IMR-90 (cell line): Measurements from ENCODE around the gene MYOZ3. TPM values are rescaled to one million over a fixed set of nuclear protein-coding genes. Genes with fewer than 3 reads are reported as not detected.

Experiments
- ATAC-seq: fragments of 200-7000 bp; cut with Tn5 transposase; 2 replicates; pipeline ENCODE4 v1.9.1; 2020; ENCODE audit warnings: low read depth, mild to moderate bottlenecking, moderate library complexity
- BruUV-seq: library from RNA; stranded (reverse); fragments of 400-500 nt; replicated peaks from 2 replicates; lab custom pipeline; 2021; lab: Mats Ljungman, UMichigan
- CTCF ChIA-PET: fragments of 300-600 bp; formaldehyde crosslinking; extraction: SDS; loops from one replicate; lab custom pipeline; 2021; ENCODE audit warnings: antibody characterized with exemption; lab: Yijun Ruan, JAX
- POLR2A ChIA-PET: fragments of 300-600 bp; sonication (Branson Sonifier 250); formaldehyde crosslinking; loops from one replicate; lab custom pipeline; 2022; ENCODE audit warnings: antibody characterized with exemption; ENCODE audit not compliant: unreplicated experiment; lab: Charles Lee
- DNase-seq: peaks from one replicate; pipeline ENCODE4 v3.0.0; 2013
- H2AFZ ChIP-seq: replicated peaks from 2 replicates; pipeline ENCODE3; 2013; ENCODE audit warnings: low read length, mild to moderate bottlenecking; ENCODE audit not compliant: poor library complexity
- H2AK5ac ChIP-seq: 2 replicates; pipeline ENCODE4 v1.6.1; 2013; ENCODE audit warnings: low read depth, low read length, inconsistent platforms
- H2AK9ac ChIP-seq: replicated peaks from 2 replicates; pipeline ENCODE3; 2013; ENCODE audit warnings: mild to moderate bottlenecking, low read depth, low read length, moderate library complexity; ENCODE audit not compliant: poor library complexity
- H2BK120ac ChIP-seq: 2 replicates; pipeline ENCODE4 v1.6.1; 2013; ENCODE audit warnings: low read depth, low read length, inconsistent platforms
- H2BK15ac ChIP-seq: 3 replicates; pipeline ENCODE4 v1.6.1; 2013; ENCODE audit warnings: low read depth, low read length, inconsistent platforms
- H2BK20ac ChIP-seq: 2 replicates; pipeline ENCODE4 v1.6.1; 2013; ENCODE audit warnings: low read depth, mild to moderate bottlenecking, inconsistent platforms, low read length, moderate library complexity
- H2BK5ac ChIP-seq: 2 replicates; pipeline ENCODE4 v1.6.1; 2013; ENCODE audit warnings: mild to moderate bottlenecking, low read depth, low read length, inconsistent platforms; ENCODE audit not compliant: poor library complexity, severe bottlenecking
- H3K14ac ChIP-seq: replicated peaks from 2 replicates; pipeline ENCODE4 v1.6.1; 2013; ENCODE audit warnings: low read depth, low read length, inconsistent platforms
- H3K18ac ChIP-seq: 2 replicates; pipeline ENCODE4 v1.6.1; 2013; ENCODE audit warnings: low read depth, low read length, control low read depth
- H3K23ac ChIP-seq: 2 replicates; pipeline ENCODE4 v1.6.1; 2013; ENCODE audit warnings: low read depth, low read length, inconsistent platforms
- H3K27ac ChIP-seq: 2 replicates; pipeline ENCODE4 v1.5.1; 2013; ENCODE audit warnings: mild to moderate bottlenecking, control low read depth, low read length; ENCODE audit not compliant: insufficient read depth
- H3K27me3 ChIP-seq: 2 replicates; pipeline ENCODE4 v1.6.1; 2013; ENCODE audit warnings: low read length; ENCODE audit not compliant: control insufficient read depth, insufficient read depth
- H3K36me3 ChIP-seq: 2 replicates; pipeline ENCODE4 v1.6.1; 2013; ENCODE audit warnings: low read length, mixed read lengths; ENCODE audit not compliant: control insufficient read depth, insufficient read depth
- H3K4ac ChIP-seq: 2 replicates; pipeline ENCODE4 v1.6.1; 2013; ENCODE audit warnings: low read depth, low read length, inconsistent platforms
- H3K4me1 ChIP-seq: 2 replicates; pipeline ENCODE4 v1.6.1; 2013; ENCODE audit warnings: low read length, mixed read lengths; ENCODE audit not compliant: control insufficient read depth, insufficient read depth
- H3K4me2 ChIP-seq: 2 replicates; pipeline ENCODE4 v1.6.1; 2013; ENCODE audit warnings: low read depth, mild to moderate bottlenecking, control low read depth, low read length, moderate library complexity
- H3K4me3 ChIP-seq: 2 replicates; pipeline ENCODE4 v1.5.1; 2013; ENCODE audit warnings: low read depth, mild to moderate bottlenecking, control low read depth, low read length, moderate library complexity; ENCODE audit not compliant: insufficient read depth
- H3K56ac ChIP-seq: 2 replicates; pipeline ENCODE4 v1.6.1; 2013; ENCODE audit warnings: low read length, inconsistent platforms; ENCODE audit not compliant: insufficient read depth; ENCODE audit errors: extremely low read depth
- H3K79me1 ChIP-seq, 2 experiments: 2 replicates each; pipeline ENCODE4 v1.6.1; 2013; ENCODE audit warnings: low read length in 2 of 2, inconsistent platforms in 1 of 2, low read depth in 1 of 2
- H3K9ac ChIP-seq: 2 replicates; pipeline ENCODE4 v1.6.1; 2013; ENCODE audit warnings: low read depth, low read length, control low read depth
- H3K9me1 ChIP-seq: 2 replicates; pipeline ENCODE4 v1.6.1; 2013; ENCODE audit warnings: low read length, inconsistent platforms; ENCODE audit not compliant: insufficient read depth
- H3K9me3 ChIP-seq: 2 replicates; pipeline ENCODE4 v1.6.1; 2013; ENCODE audit warnings: low read length; ENCODE audit not compliant: control insufficient read depth, insufficient read depth
- H4K20me1 ChIP-seq: 2 replicates; pipeline ENCODE4 v1.6.1; 2013; ENCODE audit warnings: low read length, inconsistent platforms; ENCODE audit not compliant: insufficient read depth
- H4K5ac ChIP-seq: 2 replicates; pipeline ENCODE4 v1.6.1; 2013; ENCODE audit warnings: mild to moderate bottlenecking, low read depth, low read length, control low read depth
- H4K8ac ChIP-seq, 2 experiments: 2 replicates each; pipeline ENCODE4 v1.6.1; 2013; ENCODE audit warnings: low read depth in 2 of 2, low read length in 2 of 2, control low read depth in 1 of 2, inconsistent platforms in 1 of 2
- H4K91ac ChIP-seq: 2 replicates; pipeline ENCODE4 v1.6.1; 2013; ENCODE audit warnings: low read depth, low read length, inconsistent platforms; ENCODE audit not compliant: insufficient read depth
- BHLHE40 ChIP-seq: fragments of 150-350 bp; IDR thresholded peaks from 2 replicates; pipeline ENCODE4 v1.6.1; 2016; ENCODE audit warnings: mild to moderate bottlenecking, low read depth, low read length
- CEBPB ChIP-seq: IDR thresholded peaks from 2 replicates; pipeline ENCODE4 v1.6.1; 2012; ENCODE audit warnings: low read depth, low read length, improper control_type of control experiment
- CHD1 ChIP-seq: IDR thresholded peaks from 2 replicates; pipeline ENCODE4 v1.6.1; 2012; ENCODE audit warnings: low read depth, low read length, improper control_type of control experiment
- FOS ChIP-seq: fragments of 150-350 bp; IDR thresholded peaks from 2 replicates; pipeline ENCODE4 v1.6.1; 2016; ENCODE audit warnings: low read depth, low read length
- MAFK ChIP-seq: IDR thresholded peaks from 2 replicates; pipeline ENCODE4 v1.6.1; 2012; ENCODE audit warnings: low read depth, low read length, improper control_type of control experiment
- MAZ ChIP-seq: IDR thresholded peaks from 2 replicates; pipeline ENCODE4 v1.6.1; 2012; ENCODE audit warnings: low read depth, mild to moderate bottlenecking, low read length, improper control_type of control experiment, moderate library complexity, borderline replicate concordance
- MXI1 ChIP-seq: IDR thresholded peaks from 2 replicates; pipeline ENCODE4 v1.6.1; 2012; ENCODE audit warnings: low read depth, mild to moderate bottlenecking, low read length, moderate library complexity, borderline replicate concordance
- NFE2L2 ChIP-seq: fragments of 150-350 bp; IDR thresholded peaks from 2 replicates; pipeline ENCODE4 v1.6.1; 2016; ENCODE audit warnings: low read depth, mild to moderate bottlenecking, low read length
- POLR2A ChIP-seq: IDR thresholded peaks from 2 replicates; pipeline ENCODE4 v1.6.1; 2012; ENCODE audit warnings: mild to moderate bottlenecking, low read depth, low read length
- RAD21 ChIP-seq: IDR thresholded peaks from 2 replicates; pipeline ENCODE4 v1.6.1; 2012; ENCODE audit warnings: low read length, improper control_type of control experiment
- RCOR1 ChIP-seq: IDR thresholded peaks from 2 replicates; pipeline ENCODE4 v1.6.1; 2012; ENCODE audit warnings: mild to moderate bottlenecking, low read length, improper control_type of control experiment; ENCODE audit not compliant: insufficient replicate concordance
- RFX5 ChIP-seq: IDR thresholded peaks from 2 replicates; pipeline ENCODE4 v1.8.0; 2012; ENCODE audit warnings: low read depth, mild to moderate bottlenecking, low read length, moderate library complexity
- SMC3 ChIP-seq: fragments of 150-350 bp; IDR thresholded peaks from 2 replicates; pipeline ENCODE4 v1.6.1; 2016; ENCODE audit warnings: low read depth, mild to moderate bottlenecking, antibody characterized with exemption, low read length, moderate library complexity
- WGBS, 2 experiments: methylation state at CpG; one replicate each; pipeline versions ENCODE4 v1.1.5 to v1.1.7; 2013; ENCODE audit warnings: missing lambda C conversion rate in 2 of 2; ENCODE audit not compliant: insufficient read length in 1 of 2; ENCODE audit errors: extremely low coverage in 2 of 2; 5-methylcytosine and 5-hydroxymethylcytosine counted together
- dilution Hi-C: fragments of 300-500 bp; cut with HindIII; formaldehyde crosslinking; loops from one replicate; pipeline ENCODE4 v1.14.3; 2018; ENCODE audit warnings: low sequenced_read_pairs; ENCODE audit not compliant: unreplicated experiment
- in situ Hi-C: fragments of 300-500 bp; cut with MboI; formaldehyde crosslinking; loops from 3 replicates; pipeline ENCODE4 v1.14.3; 2019; ENCODE audit warnings: low sequenced_read_pairs, inconsistent platforms, mixed read lengths
- intact Hi-C: fragments of 100-400 bp; cut with micrococcal nuclease; formaldehyde crosslinking; loops from 2 replicates; pipeline ENCODE4 v1.10.0; 2022
- polyA plus RNA-seq, 3 experiments: library from polyadenylated mRNA; depleted of rRNA; stranded (reverse); fragments of >200 nt; gene quantifications; 2 replicates each; pipeline ENCODE4 v1.2.3, GENCODE V29; 2012; ENCODE audit warnings: low replicate concordance in 1 of 3
- total RNA-seq: library from RNA; depleted of rRNA; stranded (reverse); fragments of >200 nt; gene quantifications from 2 replicates; pipeline ENCODE4 v1.2.3, GENCODE V29; 2012
- TF ChIP-seq, protein P1 (sequence below): fragments of 150-350 bp; IDR thresholded peaks from 2 replicates; pipeline ENCODE4 v1.6.1; 2016; ENCODE audit warnings: low read depth, mild to moderate bottlenecking, low read length, moderate library complexity, borderline replicate concordance
- TF ChIP-seq, protein P2 (sequence below): fragments of 150-350 bp; IDR thresholded peaks from 2 replicates; pipeline ENCODE4 v1.6.1; 2017; ENCODE audit warnings: mild to moderate bottlenecking, antibody characterized with exemption, low read length, low read depth
- TF ChIP-seq, protein P3 (sequence below): conservative IDR thresholded peaks from 2 replicates; pipeline ENCODE4 v1.5.1; 2012; ENCODE audit warnings: mild to moderate bottlenecking, low read depth, low read length, improper control_type of control experiment

Gene MYOZ3
- total and polyA plus RNA-seq, 2 of the 4 experiments (the other 2 are of a cell fraction) = under 0.01 to 0.24 TPM

DNA sequence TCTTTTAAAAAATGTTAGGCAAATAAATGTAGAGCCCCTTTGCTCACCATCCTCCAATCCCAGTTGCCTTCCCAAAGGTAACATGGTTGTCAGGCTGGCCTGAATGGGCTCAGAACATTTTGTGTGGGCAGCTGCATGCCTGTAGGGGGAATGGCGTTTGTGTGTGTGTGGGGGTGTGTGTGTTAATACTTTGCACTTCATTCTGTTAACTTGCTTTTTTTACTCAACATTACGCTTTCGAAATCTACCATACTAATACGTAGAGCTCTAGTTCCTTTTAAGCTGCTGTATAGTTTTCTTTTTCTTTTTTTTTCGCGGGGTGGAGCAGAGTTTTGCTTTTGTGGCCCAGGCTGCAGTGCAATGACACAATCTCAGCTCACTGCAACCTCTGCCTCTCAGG lies 14.0 kb downstream of the MYOZ3 start:
- dilution Hi-C loops (no loop called here), in situ Hi-C loops (no loop called here), intact Hi-C loops (no loop called here)
- Histone ChIP-seq H2AK9ac (no peak overlapping the region), H3K36me3 (no peaks in the 10 kb centered on the region), H3K56ac (no peak overlapping the region), H2BK5ac (no peak overlapping the region), H3K79me1 (no peaks in the 10 kb centered on the region), H3K9me3 (no peaks in the 10 kb centered on the region), H3K27me3 (peaks cover 12% of the 10 kb centered on the region), H4K91ac (no peak overlapping the region), H2AK5ac (no peak overlapping the region), H4K5ac (no peak overlapping the region), H3K4me1 (peaks cover 13% of the 10 kb centered on the region), H3K4ac (no peak overlapping the region), H2BK20ac (no peak overlapping the region), H2BK15ac (no peak overlapping the region), H3K14ac (no peak overlapping the region), H3K9ac (no peak overlapping the region), H3K4me2 (no peak overlapping the region), H3K4me3 (no peak overlapping the region), H3K27ac (no peak overlapping the region), H4K20me1 (no peaks in the 10 kb centered on the region), H3K18ac (no peak overlapping the region), H3K9me1 (peaks cover 8% of the 10 kb centered on the region), H2AFZ (no peak overlapping the region), H2BK120ac (no peak overlapping the region), H4K8ac (no peak overlapping the region; a peak in 1 of 4 replicates), H3K23ac (0 out of 2 replicates have a peak overlapping the region, but pooled peaks have one; percentile 15)
- POLR2A ChIA-PET = no interaction called here
- no CpG with 5 or more reads among the region's 6 CpGs for WGBS, 2 experiments
- CTCF ChIA-PET = interaction anchor here (0.6 kb wide), 1 partner anchor 308 kb away, joined by 3 read pairs; no protein-coding TSS in a partner anchor
- ATAC-seq (no peak), DNase-seq (no peak)
- BruUV-seq = no TSS peak
- TF ChIP-seq, protein P1, sequence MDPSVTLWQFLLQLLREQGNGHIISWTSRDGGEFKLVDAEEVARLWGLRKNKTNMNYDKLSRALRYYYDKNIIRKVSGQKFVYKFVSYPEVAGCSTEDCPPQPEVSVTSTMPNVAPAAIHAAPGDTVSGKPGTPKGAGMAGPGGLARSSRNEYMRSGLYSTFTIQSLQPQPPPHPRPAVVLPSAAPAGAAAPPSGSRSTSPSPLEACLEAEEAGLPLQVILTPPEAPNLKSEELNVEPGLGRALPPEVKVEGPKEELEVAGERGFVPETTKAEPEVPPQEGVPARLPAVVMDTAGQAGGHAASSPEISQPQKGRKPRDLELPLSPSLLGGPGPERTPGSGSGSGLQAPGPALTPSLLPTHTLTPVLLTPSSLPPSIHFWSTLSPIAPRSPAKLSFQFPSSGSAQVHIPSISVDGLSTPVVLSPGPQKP = no peak
- TF ChIP-seq CHD1 = no peak
- no peak for TF ChIP-seq MXI1
- no peak for TF ChIP-seq RFX5
- no peak for TF ChIP-seq POLR2A
- no peak for TF ChIP-seq BHLHE40
- TF ChIP-seq, protein P2, sequence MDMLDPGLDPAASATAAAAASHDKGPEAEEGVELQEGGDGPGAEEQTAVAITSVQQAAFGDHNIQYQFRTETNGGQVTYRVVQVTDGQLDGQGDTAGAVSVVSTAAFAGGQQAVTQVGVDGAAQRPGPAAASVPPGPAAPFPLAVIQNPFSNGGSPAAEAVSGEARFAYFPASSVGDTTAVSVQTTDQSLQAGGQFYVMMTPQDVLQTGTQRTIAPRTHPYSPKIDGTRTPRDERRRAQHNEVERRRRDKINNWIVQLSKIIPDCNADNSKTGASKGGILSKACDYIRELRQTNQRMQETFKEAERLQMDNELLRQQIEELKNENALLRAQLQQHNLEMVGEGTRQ = no peak
- no peak for TF ChIP-seq RAD21
- TF ChIP-seq, protein P3, sequence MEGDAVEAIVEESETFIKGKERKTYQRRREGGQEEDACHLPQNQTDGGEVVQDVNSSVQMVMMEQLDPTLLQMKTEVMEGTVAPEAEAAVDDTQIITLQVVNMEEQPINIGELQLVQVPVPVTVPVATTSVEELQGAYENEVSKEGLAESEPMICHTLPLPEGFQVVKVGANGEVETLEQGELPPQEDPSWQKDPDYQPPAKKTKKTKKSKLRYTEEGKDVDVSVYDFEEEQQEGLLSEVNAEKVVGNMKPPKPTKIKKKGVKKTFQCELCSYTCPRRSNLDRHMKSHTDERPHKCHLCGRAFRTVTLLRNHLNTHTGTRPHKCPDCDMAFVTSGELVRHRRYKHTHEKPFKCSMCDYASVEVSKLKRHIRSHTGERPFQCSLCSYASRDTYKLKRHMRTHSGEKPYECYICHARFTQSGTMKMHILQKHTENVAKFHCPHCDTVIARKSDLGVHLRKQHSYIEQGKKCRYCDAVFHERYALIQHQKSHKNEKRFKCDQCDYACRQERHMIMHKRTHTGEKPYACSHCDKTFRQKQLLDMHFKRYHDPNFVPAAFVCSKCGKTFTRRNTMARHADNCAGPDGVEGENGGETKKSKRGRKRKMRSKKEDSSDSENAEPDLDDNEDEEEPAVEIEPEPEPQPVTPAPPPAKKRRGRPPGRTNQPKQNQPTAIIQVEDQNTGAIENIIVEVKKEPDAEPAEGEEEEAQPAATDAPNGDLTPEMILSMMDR = no peak
- TF ChIP-seq MAZ = no peak
- no peak for TF ChIP-seq MAFK
- no peak for TF ChIP-seq NFE2L2
- no peak for TF ChIP-seq CEBPB
- no peak for TF ChIP-seq SMC3
- TF ChIP-seq RCOR1 = no peak
- no peak for TF ChIP-seq FOS
